ENCODE data around the gene CSNK1G1.

DNA sequence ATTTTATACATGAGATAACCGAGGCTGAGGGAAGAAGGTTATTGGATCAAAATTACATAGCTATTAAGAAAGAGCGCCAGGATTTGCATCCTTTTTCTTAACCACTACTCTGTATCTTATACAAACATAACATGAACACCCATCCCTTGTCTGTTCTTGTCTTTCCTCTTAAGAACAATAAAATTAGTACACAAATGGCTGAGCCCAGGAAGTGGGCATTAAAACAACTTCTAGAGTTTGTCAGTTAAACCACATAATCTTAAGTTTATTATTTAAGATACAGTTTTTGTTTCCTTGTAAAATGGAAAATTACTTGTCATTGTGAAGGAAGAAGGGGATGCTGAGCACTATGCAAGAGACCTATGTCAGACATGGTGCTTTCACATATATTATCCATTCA, 144.3 kb downstream of the CSNK1G1 start:
- TF ChIP-seq EZH2 (IDR thresholded peaks at IDR 0.05; ENCODE audit: borderline replicate concordance, low read depth, low read length, poor library complexity, severe bottlenecking) = no peak
- no peak for TF ChIP-seq CTCF (conservative IDR thresholded peaks at IDR 0.05; ENCODE audit: low read depth, low read length)
